ENCODE measurements around the gene ENTR1.

ENTR1 gene

GRCh38 chr9:136358016-136358415 lies 52.4 kb downstream of the ENTR1 start:
- no peak for DNase-seq (ENCODE audit: low spot score in 2 of 2)
- Histone ChIP-seq H3K4me1 (peaks cover 3% of the 10 kb centered on the region), H3K4me3 (no peak overlapping the region), H3K36me3 (replicated peaks) (no peaks in the 10 kb centered on the region; the same call in 1 of the 2 replicates), H3K27me3 (ENCODE audit: low read depth) (no peaks in the 10 kb centered on the region), H3K9me3 (no peaks in the 10 kb centered on the region)
- in situ Hi-C loops (cut with MboI; ENCODE audit: low sequenced_read_pairs): no loop called here

DNA sequence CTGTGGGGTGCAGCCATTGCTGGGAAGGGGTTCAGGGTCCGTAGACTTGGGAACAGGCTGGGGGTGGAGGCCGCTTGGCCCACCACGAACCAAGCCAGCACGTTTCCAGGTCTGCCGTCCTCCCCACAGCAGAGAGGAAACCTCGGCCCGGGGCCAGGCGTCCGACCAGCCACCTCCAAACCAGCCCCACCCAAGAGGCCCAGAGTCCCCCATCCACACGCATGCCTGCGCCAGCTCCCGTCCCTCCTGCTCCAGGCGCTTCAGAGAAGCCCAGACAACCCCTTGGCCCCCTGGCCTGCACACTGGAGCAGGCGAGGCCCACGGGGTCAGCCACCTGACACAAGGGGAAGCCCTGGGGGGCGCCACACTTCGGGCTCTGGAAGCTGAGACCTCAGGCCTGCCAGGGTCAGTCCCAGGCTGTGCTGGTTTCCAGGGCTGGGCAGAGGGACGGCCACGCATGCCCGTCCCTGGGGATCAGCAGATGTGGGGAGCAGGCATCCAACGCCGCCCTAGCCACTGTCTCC lies 53.1 kb downstream of the ENTR1 start:
- in situ Hi-C loops (cut with MboI; ENCODE audit: low sequenced_read_pairs): no loop called here
- H3K27me3 ChIP-seq (ENCODE audit: low read depth): no peaks in the 10 kb centered on the region
- no peaks in the 10 kb centered on the region for H3K4me1 ChIP-seq
- no peaks in the 10 kb centered on the region for H3K9me3 ChIP-seq
- no peak overlapping the region for H3K4me3 ChIP-seq
- DNase-seq (ENCODE audit: low spot score in 2 of 2): no peak
- H3K36me3 ChIP-seq (replicated peaks): no peaks in the 10 kb centered on the region

DNA sequence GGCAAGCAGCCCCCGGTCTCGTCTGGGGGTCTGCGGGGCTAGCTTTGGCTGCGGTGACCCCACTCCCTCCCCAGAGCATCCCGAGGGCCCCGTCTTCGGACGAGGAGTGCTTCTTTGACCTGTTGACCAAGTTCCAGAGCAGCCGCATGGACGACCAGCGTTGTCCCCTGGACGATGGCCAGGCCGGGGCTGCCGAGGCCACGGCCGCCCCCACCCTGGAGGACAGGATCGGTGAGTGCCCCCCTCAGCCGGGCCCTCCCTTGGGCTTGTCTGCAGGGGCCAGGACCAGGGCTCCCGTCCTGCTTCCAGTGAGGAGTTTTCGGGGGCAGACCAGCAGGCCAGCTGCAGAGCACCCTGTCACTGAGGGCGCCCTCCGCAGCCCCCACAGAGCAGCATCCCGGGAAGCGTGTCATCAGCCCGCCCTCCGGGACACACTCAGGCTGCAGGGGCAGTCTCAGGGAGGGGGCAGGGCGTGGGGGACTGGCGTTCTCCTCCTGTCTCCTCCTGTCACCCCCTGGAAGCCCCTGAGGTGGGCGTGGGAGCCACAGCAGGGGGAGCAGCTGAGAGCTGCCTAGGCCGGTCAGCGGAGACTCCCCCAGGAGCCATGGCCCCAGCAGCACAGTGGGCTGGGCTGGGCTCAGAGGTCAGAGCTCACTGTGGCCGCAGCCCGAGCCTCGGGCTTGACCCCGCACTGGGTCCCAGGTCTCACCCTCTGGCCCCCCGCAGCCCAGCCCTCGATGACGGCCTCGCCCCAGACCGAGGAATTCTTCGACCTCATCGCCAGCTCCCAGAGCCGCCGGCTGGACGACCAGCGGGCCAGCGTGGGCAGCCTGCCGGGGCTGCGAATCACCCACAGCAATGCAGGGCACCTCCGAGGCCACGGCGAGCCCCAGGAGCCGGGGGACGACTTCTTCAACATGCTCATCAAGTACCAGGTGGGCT lies 54.5 kb downstream of the ENTR1 start:
- in situ Hi-C loops (cut with MboI; ENCODE audit: low sequenced_read_pairs): no loop called here
- no peaks in the 10 kb centered on the region for H3K9me3 ChIP-seq
- H3K4me3 ChIP-seq: no peak overlapping the region
- H3K36me3 ChIP-seq (replicated peaks): no peaks in the 10 kb centered on the region
- no peak for DNase-seq (ENCODE audit: low spot score in 2 of 2)
- H3K27me3 ChIP-seq (ENCODE audit: low read depth): no peaks in the 10 kb centered on the region
- H3K4me1 ChIP-seq: no peaks in the 10 kb centered on the region

GRCh38 chr9:136354592-136355085 lies 55.8 kb downstream of the ENTR1 start:
- no peak for DNase-seq (ENCODE audit: low spot score in 2 of 2)
- in situ Hi-C loops (cut with MboI; ENCODE audit: low sequenced_read_pairs): no loop called here

DNA sequence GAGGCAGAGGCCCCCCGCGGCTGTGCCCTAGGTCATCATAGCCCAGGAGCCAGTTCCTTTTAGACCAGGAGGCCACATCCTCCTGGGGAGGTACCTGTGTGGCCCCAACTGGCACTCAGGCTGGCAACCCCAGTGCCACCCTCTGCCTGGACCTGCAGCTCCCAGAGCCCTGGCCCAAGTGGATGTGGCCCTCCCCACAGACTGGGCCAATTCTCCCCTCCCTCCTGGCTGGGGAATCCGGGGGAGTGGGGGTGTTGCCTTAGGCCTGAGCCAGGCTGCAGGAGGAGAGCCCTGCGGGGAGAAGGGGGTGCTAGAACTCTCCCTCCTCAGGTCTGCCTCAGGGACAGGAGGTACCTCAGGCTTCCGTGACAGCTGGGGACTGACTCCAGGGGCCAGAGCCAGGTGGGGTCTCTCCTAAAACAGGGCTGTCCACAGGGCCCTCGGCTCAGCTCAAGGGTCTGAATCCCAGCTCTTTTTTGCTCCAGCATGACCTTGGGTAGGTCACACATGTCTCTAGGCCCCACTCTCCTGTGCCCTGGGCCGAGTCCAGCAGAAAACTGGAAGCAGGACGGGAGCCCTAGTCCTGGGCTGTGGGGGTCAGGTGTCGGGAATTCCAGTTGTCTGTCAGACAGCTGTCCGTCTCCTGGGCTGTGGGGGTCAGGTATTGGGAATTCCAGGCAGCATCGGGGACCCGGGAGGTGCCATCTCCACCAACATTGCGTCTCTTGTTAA lies 56.5 kb downstream of the ENTR1 start:
- Histone ChIP-seq H3K36me3 (replicated peaks) (no peaks in the 10 kb centered on the region), H3K4me3 (no peak overlapping the region), H3K4me1 (no peaks in the 10 kb centered on the region), H3K27me3 (ENCODE audit: low read depth) (no peaks in the 10 kb centered on the region), H3K9me3 (no peaks in the 10 kb centered on the region)
- DNase-seq (ENCODE audit: low spot score in 2 of 2): no peak
- in situ Hi-C loops (cut with MboI; ENCODE audit: low sequenced_read_pairs): no loop called here

More at GRCh38 chr9:136354592-136355085, 55.8 kb downstream of the ENTR1 start:
- no peaks in the 10 kb centered on the region for H3K4me1 ChIP-seq
- H3K4me3 ChIP-seq: no peak overlapping the region
- no peaks in the 10 kb centered on the region for H3K9me3 ChIP-seq
- no peaks in the 10 kb centered on the region for H3K36me3 ChIP-seq (replicated peaks)
- H3K27me3 ChIP-seq (ENCODE audit: low read depth): no peaks in the 10 kb centered on the region

DNA sequence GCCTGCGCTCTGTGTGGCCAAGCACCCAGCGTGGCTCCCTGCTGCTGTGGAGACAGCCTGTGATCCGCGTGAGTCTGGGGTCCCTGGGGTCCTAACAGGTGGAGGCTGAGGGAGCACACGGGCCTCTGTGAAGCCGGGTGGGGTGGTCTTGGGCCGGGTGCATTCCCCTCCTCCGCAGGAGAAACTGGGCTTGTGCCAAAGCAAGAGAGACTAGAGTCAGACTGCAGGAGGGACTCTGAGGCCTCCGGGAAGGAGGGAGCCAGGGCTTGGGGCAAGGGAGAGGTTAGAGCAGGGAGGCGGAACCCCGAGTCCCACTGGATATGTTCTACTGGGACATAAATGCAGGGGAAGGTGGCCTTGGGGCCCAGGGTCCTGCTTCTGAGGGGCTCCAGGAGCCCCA lies 57.3 kb downstream of the ENTR1 start:
- no peak for DNase-seq (ENCODE audit: low spot score in 2 of 2)
- no peaks in the 10 kb centered on the region for H3K4me1 ChIP-seq
- H3K4me3 ChIP-seq: no peak overlapping the region
- in situ Hi-C loops (cut with MboI; ENCODE audit: low sequenced_read_pairs): no loop called here
- H3K9me3 ChIP-seq: no peaks in the 10 kb centered on the region
- no peaks in the 10 kb centered on the region for H3K27me3 ChIP-seq (ENCODE audit: low read depth)
- no peaks in the 10 kb centered on the region for H3K36me3 ChIP-seq (replicated peaks)

DNA sequence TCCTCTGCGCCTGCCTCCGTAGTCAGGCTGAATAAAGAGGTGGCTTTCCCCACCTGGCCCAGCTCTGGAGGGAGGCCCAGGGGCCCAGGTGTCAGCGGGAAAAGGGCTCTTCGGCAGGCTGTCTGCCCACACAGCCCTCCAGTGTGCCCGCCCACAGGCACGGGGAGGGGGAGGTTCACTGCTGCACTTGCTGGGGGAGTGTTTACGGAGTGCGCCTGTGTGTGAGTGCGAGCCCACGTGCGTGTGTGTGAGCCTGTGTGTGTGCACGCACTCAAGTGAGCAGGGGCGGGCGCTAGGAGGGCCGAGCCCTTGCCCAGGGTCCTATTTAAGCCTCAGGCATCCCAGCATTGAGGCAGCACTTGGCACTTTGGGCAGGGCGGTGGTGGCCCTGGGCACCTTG lies 57.7 kb downstream of the ENTR1 start:
- H3K4me3 ChIP-seq: no peak overlapping the region
- no peaks in the 10 kb centered on the region for H3K9me3 ChIP-seq
- DNase-seq (ENCODE audit: low spot score in 2 of 2): no peak
- in situ Hi-C loops (cut with MboI; ENCODE audit: low sequenced_read_pairs): no loop called here
- H3K36me3 ChIP-seq (replicated peaks): no peaks in the 10 kb centered on the region
- H3K27me3 ChIP-seq (ENCODE audit: low read depth): no peaks in the 10 kb centered on the region
- no peaks in the 10 kb centered on the region for H3K4me1 ChIP-seq

Data from HAP-1 (cell line).